Suprapubic skin (tissue), 4 donors: ENCODE data around the gene DNAH14.
"Not testable (repeated sequence)": the region's sequence is repeated elsewhere in the genome, so short reads cannot be mapped to it uniquely, and the experiment has no call there.

ENCODE experiments used
- CTCF ChIP-seq, 2 donors: fragments of 200-600 bp in 1 of 2; fragments of 450-650 bp in 1 of 2; sonication (generic) in 1 of 2; IDR thresholded peaks; one replicate each; pipeline ENCODE4 v1.5.1; 2016 to 2019; ENCODE audit warnings: antibody characterized with exemption in 2 of 2, mild to moderate bottlenecking in 1 of 2, moderate library complexity in 1 of 2
- EP300 ChIP-seq: sonication (generic); formaldehyde crosslinking; IDR thresholded peaks from one replicate; pipeline ENCODE4 v1.6.1; 2017; ENCODE audit warnings: antibody characterized with exemption
- POLR2A ChIP-seq, 2 donors: fragments of 450-650 bp; IDR thresholded peaks; one replicate each; pipeline ENCODE4 v1.6.1; 2017; ENCODE audit warnings: antibody characterized with exemption in 2 of 2, mild to moderate bottlenecking in 2 of 2, moderate library complexity in 2 of 2
- POLR2AphosphoS5 ChIP-seq, 3 donors: sonication (generic); formaldehyde crosslinking; IDR thresholded peaks; one replicate each; pipeline ENCODE4 v1.6.1; 2017; ENCODE audit warnings: antibody characterized with exemption in 3 of 3

DNA sequence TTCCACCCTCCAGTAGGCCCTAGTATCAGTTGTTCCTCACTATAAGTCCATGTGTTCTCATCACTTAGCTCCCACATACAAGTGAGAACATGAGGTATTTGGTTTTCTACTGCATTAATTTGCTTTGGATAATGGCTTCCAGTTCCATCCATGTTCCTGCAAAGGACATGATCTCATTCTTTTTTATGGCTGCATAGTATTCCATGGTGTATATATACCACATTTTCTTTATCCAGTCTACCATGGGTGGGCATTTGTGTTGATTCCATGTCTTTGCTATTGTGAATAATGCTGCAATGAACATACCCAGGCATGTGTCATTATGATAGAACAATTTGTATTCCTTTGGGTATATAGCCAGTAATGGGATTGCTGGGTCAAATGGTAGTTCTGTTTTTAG, 218.3 kb downstream of the DNAH14 start:
- TF ChIP-seq CTCF (IDR thresholded peaks at IDR 0.05); POLR2AphosphoS5 (IDR thresholded peaks at IDR 0.05); EP300; POLR2A (IDR thresholded peaks at IDR 0.05): not testable (repeated sequence)
